ENCODE data around the gene COL2A1. TPM values are rescaled to one million over a fixed set of nuclear protein-coding genes. Genes with fewer than 3 reads are reported as not detected.

Gene COL2A1
- total and polyA plus RNA-seq, 2 donors from 2014 or later = not detected

GRCh38 chr12:48041591-48042423 is 37.5 kb upstream of the COL2A1 start:
- Histone ChIP-seq H3K36me3 (ENCODE audit: control insufficient read depth in 2 of 3, insufficient read depth in 3 of 3, low read length in 3 of 3) (peaks cover 2 to 12% (median 10%) of the 10 kb centered on the region in 3 donors), H3K9me3 (ENCODE audit: control insufficient read depth in 2 of 3, insufficient read depth in 1 of 3, low read length in 3 of 3) (no peaks in the 10 kb centered on the region), H3K27me3 (ENCODE audit: control insufficient read depth, insufficient read depth, low read length) (no peaks in the 10 kb centered on the region), H3K4me1 (ENCODE audit: control insufficient read depth in 2 of 3, insufficient read depth in 2 of 3, low read depth in 1 of 3, low read length in 3 of 3) (peaks cover 0 to 4% (median 3%) of the 10 kb centered on the region in 3 donors), H3K27ac (ENCODE audit: low read depth in 2 of 2, low read length in 2 of 2) (no peak overlapping the region), H3K4me3 (ENCODE audit: low read length in 3 of 3) (no peak overlapping the region), H3K9ac (ENCODE audit: low read length in 3 of 3) (no peak overlapping the region)
- intact Hi-C loops (cut with DNase I) = no loop called here
- FAIRE-seq (no peak), DNase-seq (no peak)
- TF ChIP-seq CTCF (IDR thresholded peaks at IDR 0.05; ENCODE audit: borderline replicate concordance, extremely low read depth, insufficient read depth) = no peak

- H3K4me3 ChIP-seq (ENCODE audit: low read length in 3 of 3) = no peak overlapping the region
- H3K36me3 ChIP-seq (ENCODE audit: control insufficient read depth in 2 of 3, insufficient read depth in 3 of 3, low read length in 3 of 3) = peaks cover 2 to 9% (median 5%) of the 10 kb centered on the region in 3 donors
- no peak overlapping the region for H3K27ac ChIP-seq (ENCODE audit: low read depth in 2 of 2, low read length in 2 of 2)
- DNase-seq = no peak
- H3K9me3 ChIP-seq (ENCODE audit: control insufficient read depth in 2 of 3, insufficient read depth in 1 of 3, low read length in 3 of 3) = no peaks in the 10 kb centered on the region
- H3K27me3 ChIP-seq (ENCODE audit: control insufficient read depth, insufficient read depth, low read length) = no peaks in the 10 kb centered on the region
- intact Hi-C loops (cut with DNase I) = no loop called here
- no peak for FAIRE-seq
- peaks cover 0 to 4% (median 3%) of the 10 kb centered on the region in 3 donors for H3K4me1 ChIP-seq (ENCODE audit: control insufficient read depth in 2 of 3, insufficient read depth in 2 of 3, low read depth in 1 of 3, low read length in 3 of 3)
- H3K9ac ChIP-seq (ENCODE audit: low read length in 3 of 3) = no peak overlapping the region
- TF ChIP-seq CTCF (IDR thresholded peaks at IDR 0.05; ENCODE audit: borderline replicate concordance, extremely low read depth, insufficient read depth) = no peak
Measured at GRCh38 chr12:48040354-48040753, 36.1 kb upstream of the COL2A1 start.

GRCh38 chr12:48039151-48039550 is 34.9 kb upstream of the COL2A1 start:
- H3K36me3 ChIP-seq (ENCODE audit: control insufficient read depth in 2 of 3, insufficient read depth in 3 of 3, low read length in 3 of 3) = no peaks in the 10 kb centered on the region
- no peak overlapping the region for H3K27ac ChIP-seq (ENCODE audit: low read depth in 2 of 2, low read length in 2 of 2)
- TF ChIP-seq CTCF (IDR thresholded peaks at IDR 0.05; ENCODE audit: borderline replicate concordance, extremely low read depth, insufficient read depth) = no peak
- FAIRE-seq = no peak
- H3K9me3 ChIP-seq (ENCODE audit: control insufficient read depth in 2 of 3, insufficient read depth in 1 of 3, low read length in 3 of 3) = no peaks in the 10 kb centered on the region
- intact Hi-C loops (cut with DNase I) = no loop called here
- DNase-seq = no peak
- H3K4me1 ChIP-seq (ENCODE audit: control insufficient read depth in 2 of 3, insufficient read depth in 2 of 3, low read depth in 1 of 3, low read length in 3 of 3) = peaks cover 0 to 4% (median 3%) of the 10 kb centered on the region in 3 donors
- no peak overlapping the region for H3K9ac ChIP-seq (ENCODE audit: low read length in 3 of 3)
- H3K4me3 ChIP-seq (ENCODE audit: low read length in 3 of 3) = no peak overlapping the region
- no peaks in the 10 kb centered on the region for H3K27me3 ChIP-seq (ENCODE audit: control insufficient read depth, insufficient read depth, low read length)
